Inflammatory macrophage treated with lipopolysaccharide for 1 hour (primary cell): Measurements from ENCODE around the gene S100A14.
"Not testable (repeated sequence)": the region's sequence is repeated elsewhere in the genome, so short reads cannot be mapped to it uniquely, and the experiment has no call there.

Experiments
- DNase-seq, 2 donors: peaks; one replicate each; pipeline ENCODE4 v3.0.0-alpha.2; 2020 to 2022

S100A14 gene

GRCh38 chr1:153616144-153616916, at the start of gene S100A14:
S100A14 (minus strand) TSS chr1:153616325; CDS start chr1:153615858, 467 bp downstream.
- DNase-seq, result peak in 1 of 2 donors; percentile 20

- no peak for DNase-seq
These were observed 47.1 kb upstream of the S100A14 start for GRCh38 chr1:153663211-153663610.

GRCh38 chr1:153662269-153662668, 46.1 kb upstream of the S100A14 start:
- no peak for DNase-seq

- no peak for DNase-seq
These were observed 45.1 kb upstream of the S100A14 start for GRCh38 chr1:153661111-153661708.

- no peak for DNase-seq
These were observed 43.5 kb upstream of the S100A14 start for GRCh38 chr1:153659656-153660055.

- no peak for DNase-seq
These were observed 43.0 kb upstream of the S100A14 start for GRCh38 chr1:153659175-153659534.

- DNase-seq, result peak; percentile 88 to 94
These were observed 42.5 kb upstream of the S100A14 start, which contains the start of gene SNAPIN for GRCh38 chr1:153658400-153659174. SNAPIN (plus strand) TSS chr1:153658703; CDS start chr1:153658744, 41 bp downstream.

- no peak for DNase-seq
These were observed 39.2 kb upstream of the S100A14 start for GRCh38 chr1:153655333-153655732.

GRCh38 chr1:153652805-153653500, 36.8 kb upstream of the S100A14 start:
- peak; percentile 54 to 65 for DNase-seq

GRCh38 chr1:153651771-153652170, 35.6 kb upstream of the S100A14 start:
- DNase-seq, result no peak

GRCh38 chr1:153649863-153650235, 33.7 kb upstream of the S100A14 start:
- DNase-seq, result no peak

- no peak for DNase-seq
These were observed 33.2 kb upstream of the S100A14 start for GRCh38 chr1:153649137-153649862.

- DNase-seq, result no peak
These were observed 32.0 kb upstream of the S100A14 start for GRCh38 chr1:153648000-153648643.

- no peak for DNase-seq
These were observed 31.2 kb upstream of the S100A14 start for GRCh38 chr1:153647346-153647714.

GRCh38 chr1:153646672-153647345, 30.7 kb upstream of the S100A14 start:
- peak; percentile 80 to 86 for DNase-seq

- DNase-seq, result no peak
These were observed 27.7 kb upstream of the S100A14 start for GRCh38 chr1:153643816-153644215.

- no peak for DNase-seq
These were observed 27.0 kb upstream of the S100A14 start for GRCh38 chr1:153643100-153643499.

- no peak for DNase-seq
These were observed 26.0 kb upstream of the S100A14 start for GRCh38 chr1:153642161-153642560.

GRCh38 chr1:153640861-153641260, 24.7 kb upstream of the S100A14 start:
- DNase-seq, result no peak

- DNase-seq, result not testable (repeated sequence)
These were observed 24.1 kb upstream of the S100A14 start for GRCh38 chr1:153640213-153640612.

- DNase-seq, result no peak
These were observed 23.2 kb upstream of the S100A14 start for GRCh38 chr1:153639280-153639679.
